Stimulated activated CD4-positive, alpha-beta T cell treated with anti-CD3 and anti-CD28 coated beads, Interleukin-1b, Interleukin-23, amount 100 ng/mL, for 1 hour (primary cell): ENCODE data around the gene ISX.

Experiments
- DNase-seq, 2 donors: peaks; one replicate each; pipeline ENCODE4 v3.0.0-alpha.2; 2020; ENCODE audit warnings: low read depth in 2 of 2

ISX gene

GRCh38 chr22:35053060-35053835 is 12.7 kb upstream of the ISX start:
- DNase-seq: no peak

- no peak for DNase-seq
Observed at GRCh38 chr22:35054064-35054463, 11.9 kb upstream of the ISX start.

- DNase-seq: no peak
Observed at GRCh38 chr22:35056486-35056885, 9.5 kb upstream of the ISX start.

- DNase-seq: no peak
Observed at GRCh38 chr22:35057155-35057554, 8.8 kb upstream of the ISX start.

- DNase-seq: no peak
Observed at GRCh38 chr22:35059632-35060031, 6.3 kb upstream of the ISX start.

- DNase-seq: no peak
Observed at GRCh38 chr22:35064664-35065063, 1.3 kb upstream of the ISX start.

- no peak for DNase-seq
Observed at GRCh38 chr22:35065183-35065582, 775 bp upstream of the ISX start.

GRCh38 chr22:35066768-35067167 is 810 bp downstream of the ISX start:
- DNase-seq: no peak

- DNase-seq: no peak
Observed at GRCh38 chr22:35069541-35069940, 3.6 kb downstream of the ISX start.

GRCh38 chr22:35070451-35071093 is 4.6 kb downstream of the ISX start:
- DNase-seq: no peak

- no peak for DNase-seq
Observed at GRCh38 chr22:35071784-35072183, 5.8 kb downstream of the ISX start.

GRCh38 chr22:35072925-35073324 is 7.0 kb downstream of the ISX start:
- DNase-seq: no peak

- no peak for DNase-seq
Observed at GRCh38 chr22:35074583-35074982, 8.6 kb downstream of the ISX start.

- no peak for DNase-seq
Observed at GRCh38 chr22:35076630-35077029, 10.7 kb downstream of the ISX start.

GRCh38 chr22:35085621-35086020 is 19.7 kb downstream of the ISX start:
- DNase-seq: no peak

GRCh38 chr22:35089139-35089538 is 23.2 kb downstream of the ISX start:
- DNase-seq: no peak

GRCh38 chr22:35092406-35092805 is 26.4 kb downstream of the ISX start:
- DNase-seq: no peak

GRCh38 chr22:35098921-35099320 is 33.0 kb downstream of the ISX start:
- DNase-seq: no peak

- DNase-seq: no peak
Observed at GRCh38 chr22:35099883-35100282, 33.9 kb downstream of the ISX start.

GRCh38 chr22:35102663-35103062 is 36.7 kb downstream of the ISX start:
- no peak for DNase-seq

GRCh38 chr22:35103761-35104160 is 37.8 kb downstream of the ISX start:
- no peak for DNase-seq

GRCh38 chr22:35104491-35104890 is 38.5 kb downstream of the ISX start:
- DNase-seq: no peak

- no peak for DNase-seq
Observed at GRCh38 chr22:35109616-35110015, 43.7 kb downstream of the ISX start.

- no peak for DNase-seq
Observed at GRCh38 chr22:35111244-35111643, 45.3 kb downstream of the ISX start.
